GM12878 (cell line): ENCODE measurements around the gene SLC39A13. TPM values are rescaled to one million over a fixed set of nuclear protein-coding genes. Genes with fewer than 3 reads are reported as not detected.

Experiments used
- ATAC-seq: fragments of 200-7000 bp; cut with Tn5 transposase; 3 replicates; pipeline ENCODE4 v1.9.1; 2020; ENCODE audit warnings: mild to moderate bottlenecking, moderate library complexity
- BruUV-seq: library from RNA; stranded (reverse); fragments of 400-500 nt; replicated peaks from 2 replicates; lab custom pipeline; 2021; lab: Mats Ljungman, UMichigan
- CTCF ChIA-PET: fragments of 300-600 bp; sonication (Branson Sonifier 250); formaldehyde crosslinking; extraction: SDS; loops from one replicate; lab custom pipeline; 2021; ENCODE audit warnings: inconsistent platforms; lab: Yijun Ruan, JAX
- POLR2A ChIA-PET: fragments of 350-600 bp; formaldehyde crosslinking; extraction: SDS; loops from one replicate; lab custom pipeline; 2021; ENCODE audit warnings: inconsistent platforms; lab: Charles Lee
- RAD21 ChIA-PET: fragments of 300-600 bp; sonication (Branson Sonifier 250); formaldehyde crosslinking; loops from one replicate; lab custom pipeline; 2023; ENCODE audit warnings: antibody characterized with exemption; ENCODE audit not compliant: unreplicated experiment; lab: Charles Lee
- SMC1A ChIA-PET: fragments of 300-600 bp; sonication (Branson Sonifier 250); formaldehyde crosslinking; loops from one replicate; lab custom pipeline; 2023; ENCODE audit not compliant: unreplicated experiment, uncharacterized antibody; lab: Charles Lee
- DNase-seq: peaks from one replicate; pipeline ENCODE4 v3.0.0-alpha.2; 2011; ENCODE audit warnings: low read depth, low spot score
- FAIRE-seq: peaks from 3 replicates; lab custom pipeline; 2011; peaks lifted over from hg19 to GRCh38; lab: Jason Lieb, UNC
- H2AFZ ChIP-seq: 2 replicates; pipeline ENCODE4 v1.6.0; 2011; ENCODE audit warnings: low read depth, low read length, control low read depth; ENCODE audit not compliant: control insufficient read depth
- H3K27ac ChIP-seq: 2 replicates; pipeline ENCODE4 v1.5.1; 2011; ENCODE audit warnings: control low read depth; ENCODE audit not compliant: control insufficient read depth, insufficient read depth
- H3K27me3 ChIP-seq, 2 experiments: replicated peaks in 1 of 2; 2 replicates each; pipeline versions ENCODE4 v1.6.0 to v1.6.1; 2011; ENCODE audit warnings: low read length in 1 of 2; ENCODE audit not compliant: control insufficient read depth in 2 of 2, insufficient read depth in 2 of 2
- H3K36me3 ChIP-seq, 2 experiments: 2 replicates each; pipeline ENCODE4 v1.5.1; 2011; ENCODE audit warnings: low read length in 1 of 2; ENCODE audit not compliant: control insufficient read depth in 2 of 2, insufficient read depth in 2 of 2
- H3K4me1 ChIP-seq: 2 replicates; pipeline ENCODE4 v1.6.1; 2011; ENCODE audit warnings: mild to moderate bottlenecking, low read length, moderate library complexity, mixed read lengths; ENCODE audit not compliant: control insufficient read depth, insufficient read depth
- H3K4me2 ChIP-seq: 2 replicates; pipeline ENCODE4 v1.6.0; 2011; ENCODE audit warnings: control low read depth; ENCODE audit not compliant: control insufficient read depth, insufficient read depth
- H3K4me3 ChIP-seq: fragments of 200-600 bp; sonication (generic); 2 replicates; pipeline ENCODE4 v1.5.1; 2016
- H3K79me2 ChIP-seq: 2 replicates; pipeline ENCODE4 v1.6.0; 2011; ENCODE audit warnings: low read length; ENCODE audit not compliant: control insufficient read depth, insufficient read depth
- H3K9ac ChIP-seq: 2 replicates; pipeline ENCODE4 v1.8.0; 2011; ENCODE audit warnings: low read length, control low read depth, mixed read lengths; ENCODE audit not compliant: control insufficient read depth, insufficient read depth
- H3K9me3 ChIP-seq: replicated peaks from 3 replicates; pipeline ENCODE4 v1.5.1; 2011; ENCODE audit warnings: mild to moderate bottlenecking, low read length; ENCODE audit not compliant: control insufficient read depth, insufficient read depth
- H4K20me1 ChIP-seq: 2 replicates; pipeline ENCODE4 v1.6.0; 2011; ENCODE audit not compliant: control insufficient read depth, insufficient read depth
- ETV6 ChIP-seq, 2 experiments: fragments of 450-650 bp in 1 of 2; IDR thresholded peaks in 1 of 2; conservative IDR thresholded peaks in 1 of 2; 2 replicates each; pipeline ENCODE4 v1.6.1; 2014; ENCODE audit warnings: antibody characterized with exemption in 1 of 2, borderline replicate concordance in 1 of 2, low read depth in 1 of 2, mild to moderate bottlenecking in 1 of 2, moderate library complexity in 1 of 2
- PKNOX1 ChIP-seq: fragments of 450-650 bp; IDR thresholded peaks from 2 replicates; pipeline ENCODE4 v1.6.1; 2016; ENCODE audit warnings: mild to moderate bottlenecking
- TCF3 ChIP-seq: IDR thresholded peaks from 2 replicates; pipeline ENCODE4 v1.6.1; 2012; ENCODE audit warnings: low read depth, mild to moderate bottlenecking, low read length, borderline replicate concordance; ENCODE audit not compliant: insufficient read depth
- ZBTB33 ChIP-seq: fragments of 450-650 bp; IDR thresholded peaks from 2 replicates; pipeline ENCODE4 v1.6.1; 2017; ENCODE audit warnings: mild to moderate bottlenecking
- ZNF622 ChIP-seq: fragments of 450-650 bp; IDR thresholded peaks from 2 replicates; pipeline ENCODE4 v1.6.1; 2017; ENCODE audit warnings: mild to moderate bottlenecking, inconsistent platforms
- WGBS: methylation state at CpG from one replicate; pipeline ENCODE4 v1.1.6; 2016; ENCODE audit warnings: low lambda C conversion rate; ENCODE audit not compliant: insufficient replicate concordance, insufficient coverage; ENCODE audit errors: missing lambda C conversion rate; 5-methylcytosine and 5-hydroxymethylcytosine counted together
- in situ Hi-C: fragments of 300-500 bp; cut with MboI; formaldehyde crosslinking; loops from 9 replicates; pipeline ENCODE4 v1.14.3; 2018; ENCODE audit warnings: mixed read lengths
- intact Hi-C: fragments of 100-400 bp; cut with micrococcal nuclease; formaldehyde crosslinking; loops from one replicate; pipeline ENCODE4 v1.14.2; 2022; ENCODE audit not compliant: unreplicated experiment
- polyA plus RNA-seq, 11 experiments: library from polyadenylated mRNA; depleted of rRNA in 4 of 11; unstranded in 6 of 11; stranded (reverse) in 5 of 11; fragments of >200 nt; fragmentation: Nextera tagmentation in 4 of 11; fragmentation: Illumina TruSeq in 1 of 11; extraction: Ambion mirVana in 4 of 11; extraction: Trizol in 1 of 11; gene quantifications; 1 replicate in 1 of 11; 2 replicates in 10 of 11; pipeline versions ENCODE4 v1.2.1 to v1.2.3, GENCODE V29; 2011 to 2016; ENCODE audit warnings: inconsistent platforms in 2 of 11, missing spikeins in 2 of 11, low read depth in 1 of 11
- total RNA-seq, 4 experiments: library from RNA; depleted of rRNA in 3 of 4; stranded (reverse); fragments of >200 nt in 3 of 4; fragmentation: Illumina TruSeq in 1 of 4; extraction: Trizol in 1 of 4; gene quantifications; 2 replicates each; pipeline versions ENCODE4 v1.2.1 to v1.2.3, GENCODE V29; 2013 to 2021

The SLC39A13 gene
- total and polyA plus RNA-seq, 10 of the 15 experiments (the other 5 are each of a cell fraction or from before 2014, with no cell fraction given) = 0.23 to 19.8 (median 6.3) TPM

GRCh38 chr11:47425611-47426010, 17.2 kb downstream of the SLC39A13 start:
- peak overlapping the region; percentile 100; the same call in 1 of the 2 replicates for H2AFZ ChIP-seq

More at GRCh38 chr11:47425611-47426010, 17.2 kb downstream of the SLC39A13 start:
- TSS peak; percentile 81 for BruUV-seq
- Histone ChIP-seq H3K36me3 (peaks cover 16 to 24% of the 10 kb centered on the region in 2 experiments), H3K4me1 (peaks cover 12% of the 10 kb centered on the region), H3K4me3 (peak overlapping the region; percentile 97), H3K27me3 (no peaks in the 10 kb centered on the region), H3K9ac (peak overlapping the region; percentile 98), H3K27ac (peak overlapping the region; percentile 99), H3K4me2 (peak overlapping the region; percentile 98), H3K9me3 (no peaks in the 10 kb centered on the region), H3K79me2 (peaks cover 22% of the 10 kb centered on the region), H4K20me1 (no peaks in the 10 kb centered on the region)
- POLR2A ChIA-PET = interaction anchor here (0.5 to 1.7 kb wide), 4 partner anchors 8 to 207 kb away, joined by 3 to 4 read pairs (median 3); partner anchors contain the start of genes ACP2 and SLC39A13
- ATAC-seq (peak; percentile 12), FAIRE-seq (no peak), DNase-seq (no peak)
- in situ Hi-C loops (no loop called here), intact Hi-C loops (loop anchor here (5.0 kb wide), 1 partner anchor 248 kb away; the partner anchor contains the start of gene ARFGAP2)
- SMC1A ChIA-PET = interaction anchor here (0.8 to 1.4 kb wide), 2 partner anchors 52 to 289 kb away, joined by 3 read pairs; no protein-coding TSS in a partner anchor
- TF ChIP-seq ZNF622 (no peak), ETV6 (conservative IDR thresholded peaks at IDR 0.05 in 1 of 2, IDR thresholded peaks at IDR 0.05 in 1 of 2; ENCODE audit: borderline replicate concordance in 1 of 2, low read depth in 1 of 2) (no peak), ZBTB33 (no peak), TCF3 (no peak), PKNOX1 (no peak)
- CTCF ChIA-PET = interaction anchor here (1.1 to 4.2 kb wide), 4 partner anchors 14 to 167 kb away, joined by 3 to 39 read pairs (median 5); no protein-coding TSS in a partner anchor
- WGBS = 9% methylated on average over 14 of the region's 14 CpGs
- RAD21 ChIA-PET = interaction anchor here (1.2 kb wide), 1 partner anchor 177 kb away, joined by 3 read pairs; the partner anchor contains the start of gene ACP2
